GM21381 (cell line): ENCODE results near the gene MTG2.

Experiments
- ATAC-seq: cut with Tn5 transposase; IDR thresholded peaks from one replicate; pipeline ENCODE4 v1.9.1; 2021; ENCODE audit warnings: mild to moderate bottlenecking, moderate library complexity; ENCODE audit not compliant: unreplicated experiment

Gene MTG2

GRCh38 chr20:62229667-62230066 lies 46.8 kb downstream of the MTG2 start:
- no peak for ATAC-seq

- no peak for ATAC-seq
Observed at GRCh38 chr20:62230276-62230675, 47.4 kb downstream of the MTG2 start.

DNA sequence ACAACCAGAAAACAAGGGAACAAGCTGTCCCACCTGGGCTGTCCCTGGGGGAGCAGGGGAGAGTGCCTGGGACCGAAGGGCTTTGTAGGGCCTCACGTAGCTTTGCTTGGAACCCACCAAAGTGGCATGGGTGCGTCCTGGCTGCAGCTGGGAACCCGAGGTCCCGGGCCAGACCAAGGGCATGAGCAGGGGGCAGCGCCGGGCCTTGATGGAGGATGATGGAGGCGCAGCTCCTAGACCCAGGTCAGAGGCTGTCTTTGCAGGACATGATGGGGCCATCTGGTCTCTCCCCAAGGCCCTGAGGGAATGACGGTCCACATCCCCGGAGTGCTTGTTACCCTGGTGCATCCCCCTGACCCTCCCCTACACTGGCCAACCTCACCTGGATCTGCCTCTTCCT lies 47.9 kb downstream of the MTG2 start:
- no peak for ATAC-seq

DNA sequence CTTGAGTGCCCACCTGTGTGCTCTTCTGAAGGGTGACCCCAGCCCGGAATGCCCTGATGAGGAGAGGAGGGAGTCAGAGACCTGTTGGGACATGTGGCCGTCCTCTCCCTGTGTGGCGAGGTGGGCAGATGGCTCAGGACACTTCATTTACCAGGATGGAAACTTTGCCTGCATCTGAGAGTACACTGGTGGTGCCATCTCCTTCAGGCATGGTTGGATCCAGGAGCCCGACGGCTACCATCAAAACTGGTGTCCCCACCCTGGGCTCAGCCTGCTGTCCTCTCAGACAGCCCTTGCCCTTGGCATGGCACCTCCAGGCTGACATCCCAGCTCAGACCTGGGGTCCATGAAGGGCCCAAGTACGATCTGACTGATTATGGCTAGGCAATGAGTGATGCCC lies 48.5 kb downstream of the MTG2 start:
- no peak for ATAC-seq

DNA sequence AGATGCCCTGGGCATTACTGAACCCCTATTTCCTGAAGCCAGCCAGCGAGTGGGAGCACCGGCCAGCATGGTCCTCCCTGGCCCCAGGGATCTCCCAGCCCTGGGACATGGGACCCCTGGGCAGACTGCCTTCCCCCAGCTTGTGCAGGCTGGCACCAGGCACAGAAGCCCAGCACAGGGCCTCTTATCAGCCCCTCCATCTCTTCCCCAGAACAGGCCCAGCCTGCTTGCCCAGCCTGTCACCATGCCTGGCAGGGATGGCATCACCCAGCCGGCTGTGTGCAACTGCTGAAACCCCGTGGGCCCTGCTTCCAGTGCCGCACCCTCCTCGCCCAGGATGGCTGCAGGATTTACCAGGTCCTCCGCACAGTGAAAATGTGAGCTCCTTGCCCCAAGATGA lies 49.4 kb downstream of the MTG2 start:
- no peak for ATAC-seq

GRCh38 chr20:62232770-62233645 lies 50.2 kb downstream of the MTG2 start:
- no peak for ATAC-seq

DNA sequence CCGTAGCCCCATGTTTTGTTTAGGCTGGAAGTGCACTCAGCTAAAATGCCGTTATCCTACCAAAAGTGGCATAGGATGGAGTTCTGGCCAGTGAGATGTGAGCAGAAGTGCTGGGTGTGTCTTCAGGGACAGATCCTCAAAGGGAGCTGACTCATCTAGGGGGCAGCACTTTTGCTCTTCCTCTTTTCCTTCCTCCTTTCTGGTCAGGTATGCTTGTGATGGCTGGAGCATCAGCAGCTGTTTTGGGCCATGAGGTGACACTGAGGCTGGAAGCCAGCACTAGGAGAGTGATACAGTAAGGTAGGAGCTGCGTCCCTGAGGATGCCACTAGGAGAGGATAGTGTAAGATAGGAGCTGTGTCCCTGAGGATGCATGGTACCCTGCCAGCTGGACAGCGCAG lies 50.9 kb downstream of the MTG2 start:
- ATAC-seq, result no peak

DNA sequence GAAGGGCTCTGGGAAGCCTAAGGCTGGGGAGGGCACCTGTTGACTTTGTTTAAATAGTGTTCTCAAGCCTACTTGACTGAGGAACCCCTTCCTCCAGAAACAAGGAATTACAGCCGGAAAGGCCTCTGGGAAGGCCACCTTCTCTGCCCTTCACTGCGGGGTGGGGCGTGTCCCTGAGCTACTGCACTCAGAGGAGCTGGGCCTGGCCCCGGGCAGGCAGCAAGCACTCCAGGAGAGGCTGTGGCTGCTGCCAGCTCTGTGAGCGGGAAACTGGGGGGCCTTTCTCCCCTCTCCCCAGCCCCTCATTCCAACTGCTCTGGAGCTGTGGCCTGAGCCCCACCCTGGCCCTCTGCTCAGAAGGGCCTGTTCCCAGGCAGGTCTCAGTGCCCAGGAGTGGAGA lies 51.5 kb downstream of the MTG2 start:
- ATAC-seq, result no peak

DNA sequence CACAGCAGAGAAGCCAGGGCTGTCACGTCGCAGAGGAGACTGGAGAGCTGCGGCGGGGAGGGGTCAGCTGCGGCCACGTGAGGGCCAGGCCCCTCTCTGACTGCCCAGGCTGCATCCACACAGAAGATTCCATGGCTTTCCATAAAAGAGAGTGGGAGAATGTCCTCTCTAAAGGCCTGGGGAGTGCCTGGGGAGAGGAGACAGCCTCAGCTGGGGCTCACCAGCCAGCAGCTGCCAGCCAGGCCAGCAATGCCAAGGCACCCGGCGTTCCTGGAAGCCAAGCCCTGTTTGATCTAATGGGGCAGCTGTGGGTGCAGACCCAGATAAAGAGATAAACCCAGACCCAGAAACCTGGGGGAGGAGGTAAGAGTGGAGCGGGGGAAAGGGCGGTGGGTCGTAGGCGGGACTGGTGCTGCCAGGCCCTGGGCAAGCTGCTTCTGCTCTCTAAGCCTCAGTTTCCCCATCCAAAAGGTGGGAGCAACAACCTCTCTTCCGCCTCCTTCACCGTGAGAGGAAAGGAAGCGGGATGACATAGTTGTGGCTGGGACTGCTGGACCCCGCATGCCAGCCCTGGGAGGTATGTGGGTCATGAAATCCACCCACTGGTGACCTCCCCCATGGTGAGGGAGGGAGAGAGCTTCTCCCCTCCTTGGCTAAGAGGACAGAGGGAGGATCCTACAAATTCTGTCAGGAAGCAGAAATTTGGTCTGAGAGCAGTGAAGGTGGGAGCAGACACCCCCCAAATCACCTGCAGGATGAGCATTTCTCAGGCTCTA lies 52.4 kb downstream of the MTG2 start:
- ATAC-seq, result no peak

- ATAC-seq, result no peak
Observed at GRCh38 chr20:62235777-62236157, 52.9 kb downstream of the MTG2 start.

DNA sequence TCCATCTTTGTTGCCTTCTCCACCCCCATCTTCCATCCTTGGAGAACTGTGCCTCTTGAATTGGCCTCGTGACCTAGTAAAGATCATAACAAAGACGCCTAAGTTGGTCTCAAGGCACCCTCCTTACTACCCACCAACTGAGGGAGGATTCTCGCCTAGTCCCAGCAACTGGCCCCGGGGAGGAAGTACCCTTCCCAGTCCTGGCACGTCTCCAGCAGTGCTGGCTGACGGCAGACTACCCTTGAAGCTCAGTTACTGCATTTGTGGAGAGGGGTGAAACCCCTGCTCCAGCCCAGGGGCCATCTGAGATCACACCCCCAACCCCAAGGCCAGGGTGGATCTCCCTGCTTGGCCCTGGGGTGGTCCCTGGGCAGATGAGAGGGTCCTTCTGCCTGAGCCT lies 53.4 kb downstream of the MTG2 start:
- no peak for ATAC-seq

DNA sequence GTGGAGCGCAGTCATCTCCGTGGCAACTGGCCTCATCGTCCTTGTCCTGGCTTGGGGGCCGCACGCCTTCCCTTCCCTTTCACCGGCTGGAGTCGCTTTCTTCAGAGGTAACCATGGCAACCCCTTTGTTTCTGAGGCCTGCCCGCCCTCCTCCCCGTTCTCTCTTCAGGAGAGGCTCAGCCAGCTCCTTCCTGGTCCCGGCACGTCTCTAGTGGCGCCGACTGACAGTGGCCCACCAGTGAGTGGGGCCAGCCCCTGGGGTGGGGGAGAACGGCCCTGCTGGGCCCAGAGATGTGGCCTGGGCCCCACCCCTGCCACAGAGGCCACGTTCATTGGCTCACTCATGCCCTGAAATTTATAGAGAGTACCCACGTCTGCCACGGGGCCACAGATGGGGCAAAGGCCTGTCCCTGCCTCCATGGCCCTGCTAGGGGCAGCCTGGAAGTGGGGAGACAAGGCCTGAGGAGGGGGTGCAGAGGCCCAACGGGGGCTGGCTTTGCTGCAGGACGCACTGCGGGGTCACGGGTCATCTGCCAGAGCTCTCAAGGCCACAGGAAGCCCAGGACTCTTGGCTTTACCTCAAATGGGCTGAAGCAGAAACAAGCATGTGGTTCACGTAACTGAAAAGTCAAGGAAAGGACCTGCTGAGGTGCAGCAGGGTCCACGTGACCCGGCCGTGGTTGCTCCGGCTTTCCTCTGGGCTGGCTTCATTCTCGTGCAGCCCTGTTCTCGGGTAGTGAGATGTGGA lies 54.1 kb downstream of the MTG2 start:
- no peak for ATAC-seq

DNA sequence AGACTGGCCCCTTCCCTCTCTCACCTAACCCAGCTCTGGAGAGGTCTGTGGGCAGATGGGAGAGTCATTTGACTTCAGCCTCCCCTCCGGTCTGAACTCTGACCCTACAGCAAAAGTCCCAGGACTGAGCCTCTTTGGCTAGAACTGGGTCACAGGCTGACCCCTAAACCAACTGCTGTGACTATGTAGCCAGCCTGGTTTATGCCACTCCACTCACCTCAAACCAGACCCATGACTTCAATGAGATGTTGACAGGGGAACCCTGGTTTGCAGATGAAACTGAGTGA lies 54.6 kb downstream of the MTG2 start:
- no peak for ATAC-seq

DNA sequence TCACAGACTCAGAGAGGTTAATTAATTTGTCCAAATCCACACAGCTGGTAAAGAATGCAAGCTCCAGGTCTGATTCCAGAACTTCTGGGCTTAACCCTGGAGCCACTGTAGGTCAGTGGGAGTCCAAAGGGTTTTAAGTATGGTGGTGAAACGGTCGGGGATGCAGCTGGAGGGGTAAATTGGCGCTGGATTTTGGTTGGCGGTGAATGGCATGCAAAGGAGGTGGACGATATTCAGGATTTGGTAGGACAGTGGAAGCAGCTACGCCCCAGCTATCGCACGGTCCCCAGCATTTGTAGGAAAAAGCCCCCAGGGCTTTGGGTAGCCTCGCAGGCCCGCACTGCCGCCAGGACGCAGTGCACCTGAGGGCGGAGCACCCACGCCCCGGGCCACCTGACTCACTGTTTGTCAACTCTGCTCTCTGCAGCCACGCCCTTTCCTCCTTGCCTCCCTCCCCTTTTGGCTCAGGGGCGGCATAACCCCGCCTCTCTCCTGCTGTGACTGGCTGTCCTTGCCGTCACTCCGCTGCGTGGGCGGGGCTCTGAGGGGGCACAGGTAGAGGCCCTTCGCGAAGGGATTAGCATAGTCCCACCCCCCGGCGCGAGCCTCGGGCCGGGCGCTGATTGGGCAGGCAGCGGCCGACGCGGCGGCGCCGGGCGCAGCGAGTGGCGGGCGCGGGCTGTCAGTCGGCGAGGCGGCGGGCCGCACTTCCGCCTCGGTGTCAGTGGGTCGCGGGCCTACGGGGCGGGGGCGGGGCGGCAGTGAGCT lies 55.2 kb downstream of the MTG2 start, which contains the start of gene OSBPL2:
OSBPL2 (plus strand) TSS at position 721 of the 768 bp plus-strand sequence. CDS start 17,664 bp downstream, outside the sequence.
- peak; percentile 96 for ATAC-seq

DNA sequence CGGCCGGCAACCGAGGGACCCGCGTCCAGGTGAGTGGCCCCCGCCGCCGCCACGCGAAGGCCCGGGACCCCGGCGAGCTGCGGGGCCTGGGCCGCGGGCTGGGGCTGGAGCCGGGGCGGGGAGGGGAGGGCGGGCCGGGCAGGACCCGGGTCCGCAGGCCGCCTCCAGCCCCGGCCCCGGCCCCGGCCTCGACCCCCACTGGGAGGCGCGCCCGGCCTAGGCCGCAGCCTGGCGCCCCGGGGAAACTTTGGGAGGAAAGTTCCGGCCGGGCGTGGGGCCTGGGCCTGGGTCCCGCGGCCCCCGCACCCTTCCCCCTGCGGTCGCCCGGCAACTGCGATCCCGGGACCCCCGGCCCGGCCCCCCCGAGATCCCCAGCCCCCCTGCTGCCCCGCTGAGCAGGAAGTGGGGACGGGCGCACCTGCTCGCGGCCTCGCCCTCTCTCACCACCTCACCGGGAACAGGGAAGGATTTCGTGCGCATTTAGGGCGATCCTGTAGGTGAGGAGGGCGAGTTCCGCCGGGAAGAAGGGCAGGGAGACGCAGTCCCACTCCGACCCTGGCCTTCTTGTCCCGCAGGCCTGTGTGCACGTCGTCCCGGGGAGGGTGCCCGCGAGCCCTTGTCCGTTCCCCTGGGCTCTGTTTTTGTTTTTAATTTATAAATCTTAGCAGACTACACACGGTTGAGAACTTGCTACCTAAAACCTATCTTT lies 55.9 kb downstream of the MTG2 start:
- ATAC-seq, result peak; percentile 18

- ATAC-seq, result no peak
Observed at GRCh38 chr20:62239278-62239879, 56.6 kb downstream of the MTG2 start.

GRCh38 chr20:62240020-62240685 lies 57.3 kb downstream of the MTG2 start:
- no peak for ATAC-seq

DNA sequence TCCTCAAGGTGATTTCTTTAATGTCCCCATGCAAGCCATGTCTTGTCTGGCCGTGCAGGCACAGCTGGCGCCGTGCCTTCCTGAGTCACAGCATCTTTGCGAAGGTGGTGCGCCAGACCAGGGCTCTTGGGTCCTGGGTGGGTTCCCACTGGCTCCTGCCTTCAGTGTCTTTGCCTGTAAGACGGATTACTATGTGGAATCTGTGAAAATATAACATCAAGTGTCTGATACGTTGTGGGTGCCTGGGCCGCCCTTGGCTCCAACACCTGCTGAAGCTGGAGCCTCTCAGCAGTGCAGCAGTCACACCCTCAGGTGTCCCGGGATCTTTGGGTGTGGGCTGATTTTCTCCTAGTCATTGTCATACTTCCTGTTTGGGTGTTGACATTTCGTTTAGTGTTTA lies 58.7 kb downstream of the MTG2 start:
- ATAC-seq, result no peak

DNA sequence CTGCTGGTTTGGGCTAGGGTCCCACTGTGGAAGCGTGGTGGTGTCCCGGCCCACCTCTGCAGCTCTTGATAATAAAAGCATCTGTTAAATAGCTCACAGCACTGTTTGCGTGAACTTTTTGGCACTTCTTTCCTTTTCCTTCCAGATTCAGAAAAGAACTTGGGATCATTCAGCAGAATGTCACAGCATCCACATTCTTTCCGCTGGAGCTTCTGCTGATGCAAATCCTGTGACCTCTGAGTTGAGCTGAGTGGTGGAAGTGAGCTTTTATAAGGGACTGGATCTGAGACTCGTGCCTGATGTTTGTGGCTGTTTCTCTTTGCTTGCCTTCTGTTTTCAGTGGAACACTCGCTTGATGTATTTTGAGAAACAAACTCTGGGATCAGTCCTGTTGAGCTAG lies 59.3 kb downstream of the MTG2 start:
- no peak for ATAC-seq
